Dedifferentiated amniotic fluid mesenchymal stem cell (primary cell): ENCODE measurements around the gene STARD9.
"Not testable (repeated sequence)": the region's sequence is repeated elsewhere in the genome, so short reads cannot be mapped to it uniquely, and the experiment has no call there.

Experiments used
- DNase-seq: peaks from one replicate; pipeline ENCODE4 v3.0.0-alpha.2; 2016; ENCODE audit errors: extremely low spot score

The STARD9 gene

DNA sequence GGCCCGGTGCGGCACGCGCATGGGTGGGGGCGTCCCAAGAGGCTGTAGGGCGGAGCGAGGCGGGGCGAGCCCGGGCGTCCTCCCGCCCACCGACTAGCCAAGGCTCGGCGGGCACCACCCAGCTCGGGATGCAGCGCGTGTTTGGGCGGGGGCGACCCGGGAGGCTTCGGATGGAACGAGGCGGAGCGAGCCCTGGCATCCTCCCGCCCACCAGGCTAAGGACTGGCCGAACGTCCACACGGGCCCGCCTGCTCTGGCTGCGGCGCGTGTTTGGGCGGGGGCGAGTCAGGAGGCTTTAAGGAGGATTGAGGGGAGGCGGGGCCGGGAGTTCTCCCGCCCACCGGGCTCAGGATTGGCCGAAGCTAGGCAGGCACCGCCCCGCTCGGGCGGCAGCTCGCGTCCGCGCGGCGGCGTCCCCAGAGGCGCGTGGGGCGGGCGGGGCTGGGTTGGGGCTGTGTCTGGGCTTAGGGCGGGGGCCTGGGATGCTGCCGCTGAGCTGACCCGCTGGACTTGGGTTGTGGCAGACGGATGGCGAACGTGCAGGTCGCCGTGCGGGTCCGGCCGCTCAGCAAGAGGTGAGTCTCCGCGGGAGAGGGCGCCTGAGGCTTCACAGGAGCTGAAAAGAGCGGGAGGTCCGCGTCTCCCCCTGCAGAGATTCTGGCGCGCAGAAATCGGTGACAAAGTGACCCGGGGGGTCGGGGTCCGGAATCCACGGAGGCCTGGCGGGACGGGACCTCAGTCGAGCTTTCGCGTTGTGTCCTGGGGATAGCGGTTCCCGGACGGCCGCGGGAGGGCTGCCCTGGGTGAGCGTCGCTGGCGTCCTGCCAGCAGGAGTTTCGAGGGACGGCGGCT, at the start of gene STARD9:
Gene STARD9 (plus strand): TSS at position 419 of the 852 bp plus-strand sequence. CDS start 110 bp downstream, at position 529.
- DNase-seq = peak; percentile 98

DNA sequence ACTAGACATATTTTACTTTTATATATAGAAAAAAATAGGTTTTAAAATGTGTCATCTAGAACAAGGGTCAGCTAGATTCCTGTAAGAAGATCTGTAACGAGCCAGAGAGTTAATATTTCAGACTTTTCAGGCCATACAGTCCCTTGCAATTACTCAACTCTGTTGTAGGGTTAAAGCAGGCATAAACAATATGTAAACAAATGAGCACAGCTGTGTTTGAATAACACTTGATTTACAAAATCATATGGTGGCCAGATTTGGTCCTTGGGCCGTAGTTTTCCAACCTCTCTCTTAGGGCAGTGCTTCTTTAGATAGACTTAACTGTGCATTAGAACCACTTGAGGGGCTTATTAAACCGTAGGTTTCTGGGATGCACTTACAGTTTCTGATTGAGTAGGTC, 46.4 kb upstream of the STARD9 start:
- DNase-seq = no peak

DNA sequence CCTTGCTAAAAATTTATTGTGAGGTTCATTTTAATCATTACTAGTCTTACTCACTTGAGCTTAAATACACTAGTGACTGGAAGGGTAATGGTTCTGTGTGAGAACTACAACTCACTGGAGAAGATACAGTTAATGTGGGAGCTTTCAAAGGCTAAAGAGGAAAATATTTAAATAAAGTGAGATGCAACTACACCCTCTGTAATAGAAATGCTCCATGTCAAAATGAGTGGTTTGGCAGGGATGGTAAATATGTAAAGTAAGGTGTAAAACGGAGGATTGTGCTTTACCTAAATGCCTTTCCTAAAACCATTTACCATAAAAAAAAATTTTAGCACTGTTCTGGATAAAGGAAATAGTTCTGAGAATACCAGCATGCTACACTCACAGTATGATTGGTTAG, 42.2 kb upstream of the STARD9 start:
- DNase-seq = no peak

DNA sequence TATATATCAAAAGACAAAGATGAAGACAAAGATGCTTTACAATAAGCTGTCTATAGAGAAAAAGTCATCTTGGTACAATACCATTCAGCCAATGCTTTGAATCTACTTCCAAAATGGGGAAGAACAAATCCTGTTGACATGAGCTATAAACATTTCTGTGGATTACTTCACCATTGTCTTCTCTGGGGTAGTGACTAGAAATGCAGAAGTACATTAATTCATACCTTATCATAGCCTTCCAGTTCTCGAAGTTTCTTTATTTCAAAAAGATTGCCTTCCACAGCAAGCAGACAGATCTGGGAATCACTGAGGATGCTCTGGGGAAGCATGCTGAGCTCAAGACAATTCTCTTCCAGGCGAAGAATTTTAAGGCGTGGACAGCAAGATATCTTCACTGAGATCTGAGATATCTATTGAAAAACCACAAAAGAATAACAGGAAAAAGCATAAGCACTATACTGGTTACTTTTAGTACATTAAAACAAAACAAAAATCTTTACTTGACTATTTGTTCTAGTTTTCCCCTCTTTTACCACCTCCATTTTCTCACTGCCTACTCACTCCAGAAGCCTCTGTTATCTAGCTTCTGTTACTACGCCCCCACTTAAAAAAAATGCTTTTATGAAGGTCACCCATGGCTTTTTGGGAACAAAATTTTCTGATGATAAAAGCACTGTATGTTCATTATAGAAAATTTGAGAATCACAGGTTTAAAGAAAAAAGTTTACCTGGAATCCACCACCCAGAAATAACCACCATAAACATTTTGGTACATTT, 30.4 kb upstream of the STARD9 start:
- no peak for DNase-seq

DNA sequence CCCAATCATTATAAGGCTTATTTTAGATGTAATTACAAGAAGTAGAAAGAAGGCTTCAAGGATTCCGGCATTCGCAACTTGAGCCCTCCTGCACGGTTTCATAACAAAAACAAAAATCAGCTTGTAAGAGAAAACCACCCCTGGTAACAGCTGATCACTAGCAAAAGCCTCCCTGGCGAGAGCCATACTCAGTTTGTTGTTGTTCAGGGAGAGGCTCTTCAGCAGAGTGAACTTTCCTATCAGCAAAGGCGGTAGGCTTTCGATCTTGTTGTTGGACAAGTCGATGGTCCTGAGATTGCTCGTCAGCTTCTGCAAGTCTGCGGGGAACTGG, 27.5 kb upstream of the STARD9 start:
- DNase-seq = peak; percentile 20

DNA sequence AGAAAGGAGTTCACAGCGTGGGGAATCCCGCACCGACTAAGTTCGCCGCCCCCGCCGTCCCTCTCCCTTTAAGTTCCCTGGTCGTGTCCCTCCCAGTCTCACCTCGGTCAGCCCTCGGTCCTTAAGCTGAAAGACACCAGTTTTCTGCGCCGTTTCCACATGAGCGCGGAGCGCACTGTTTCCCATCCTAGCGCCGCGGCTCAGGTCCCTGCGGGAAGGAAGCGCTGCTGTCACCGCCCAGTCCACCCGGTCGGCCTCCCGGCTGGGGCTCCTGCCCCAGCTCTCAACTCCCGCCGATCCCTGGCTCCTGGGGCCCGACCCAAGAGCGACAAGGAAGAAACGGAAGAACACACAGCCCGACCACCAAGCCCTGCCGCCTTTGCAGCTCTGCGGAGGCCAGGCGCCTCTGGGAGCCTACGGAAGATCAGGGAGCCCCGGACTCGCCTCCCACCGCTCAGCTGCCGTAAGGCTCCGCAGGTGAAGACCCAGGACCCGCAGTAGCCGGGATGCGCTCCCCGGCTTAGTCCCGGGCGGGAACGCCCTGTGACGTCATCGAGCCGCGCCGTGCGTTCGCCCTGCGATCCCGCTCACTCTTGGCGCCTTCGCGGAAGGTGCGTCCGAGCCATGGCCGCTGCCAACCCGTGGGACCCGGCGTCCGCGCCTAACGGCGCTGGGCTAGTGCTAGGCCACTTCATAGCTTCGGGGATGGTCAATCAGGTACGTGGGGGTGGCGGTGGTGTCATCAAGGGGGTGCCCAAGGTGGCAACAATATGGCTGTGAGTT, 27.0 kb upstream of the STARD9 start, which contains the start of the genes HAUS2 and LRRC57:
Gene HAUS2 (plus strand): TSS at position 590 of the 783 bp plus-strand sequence. CDS start 35 bp downstream, at position 625.
Gene LRRC57 (minus strand): TSS at position 545 of the 783 bp plus-strand sequence. CDS start 359 bp downstream, at position 186.
- DNase-seq = peak; percentile 74

DNA sequence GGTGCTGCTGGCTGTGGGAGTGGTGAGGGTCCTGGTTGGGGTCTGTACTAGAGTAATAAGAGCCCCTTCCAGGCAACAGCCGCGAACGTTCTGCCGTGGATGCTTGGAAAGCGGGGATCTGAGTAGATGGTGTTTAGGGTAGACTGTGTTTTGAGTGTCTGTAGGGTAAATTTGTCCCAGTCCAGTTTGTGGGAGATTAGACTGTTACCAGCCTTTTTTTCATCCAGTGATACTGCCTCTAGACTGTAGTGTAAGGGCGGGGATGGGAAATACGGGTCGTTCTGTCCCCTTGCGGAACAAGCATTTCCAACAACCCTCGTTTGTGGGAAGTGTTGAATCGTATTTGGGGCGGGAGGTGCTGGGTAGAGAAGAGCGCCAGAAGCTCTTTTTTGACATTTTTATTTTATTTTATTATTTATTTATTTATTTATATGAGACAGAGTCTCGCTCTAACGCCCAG, 26.3 kb upstream of the STARD9 start:
- DNase-seq = no peak

DNA sequence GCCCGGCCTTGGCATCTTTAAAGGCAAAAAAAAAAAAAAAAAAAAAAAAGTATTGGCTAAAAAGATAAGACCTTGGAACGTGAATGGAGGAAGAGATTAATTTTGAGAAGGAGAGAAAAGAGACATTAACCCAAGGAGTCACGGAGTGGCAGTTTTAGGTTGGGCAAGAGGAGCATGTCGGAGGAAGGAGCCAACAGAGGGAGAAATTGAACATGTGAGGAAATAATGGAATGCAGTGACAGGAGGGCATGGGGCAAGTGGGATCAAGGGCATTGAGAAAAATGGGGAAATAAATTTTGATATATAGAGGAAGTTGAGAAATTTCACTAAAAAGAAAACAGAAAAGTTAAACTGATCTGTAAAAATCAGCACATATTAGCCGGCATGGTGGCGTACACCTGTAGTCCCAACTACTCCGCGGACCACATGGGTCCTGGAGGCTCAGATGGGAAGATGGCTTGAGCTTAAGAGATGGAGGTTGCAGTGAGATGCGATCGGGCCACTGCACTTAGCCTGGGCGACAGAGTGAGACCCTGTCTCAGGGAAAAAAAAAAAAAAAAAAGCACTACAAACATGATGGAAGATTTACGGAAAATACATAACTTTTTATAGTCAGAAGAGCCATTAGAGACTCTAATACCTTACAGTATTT, 25.5 kb upstream of the STARD9 start:
- no peak for DNase-seq

DNA sequence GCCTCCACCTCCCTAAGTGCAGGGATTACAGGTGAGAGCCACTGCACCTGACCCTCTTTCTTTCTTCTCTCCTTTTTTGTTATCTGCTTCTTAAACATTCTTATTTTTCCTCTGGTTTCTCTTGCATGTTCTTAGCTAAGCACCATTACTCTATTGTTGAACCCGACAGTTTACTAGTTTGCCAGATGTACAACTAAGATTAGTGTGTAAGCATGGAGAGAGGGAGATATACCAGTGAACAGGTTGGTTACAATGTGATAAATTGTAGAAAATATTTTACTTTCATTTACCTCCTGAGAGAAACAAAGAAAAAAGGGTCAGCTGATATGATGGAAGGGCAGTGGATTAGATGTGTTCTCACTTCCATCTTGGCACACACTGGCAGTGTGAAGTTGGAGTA, 21.9 kb upstream of the STARD9 start:
- DNase-seq = no peak

DNA sequence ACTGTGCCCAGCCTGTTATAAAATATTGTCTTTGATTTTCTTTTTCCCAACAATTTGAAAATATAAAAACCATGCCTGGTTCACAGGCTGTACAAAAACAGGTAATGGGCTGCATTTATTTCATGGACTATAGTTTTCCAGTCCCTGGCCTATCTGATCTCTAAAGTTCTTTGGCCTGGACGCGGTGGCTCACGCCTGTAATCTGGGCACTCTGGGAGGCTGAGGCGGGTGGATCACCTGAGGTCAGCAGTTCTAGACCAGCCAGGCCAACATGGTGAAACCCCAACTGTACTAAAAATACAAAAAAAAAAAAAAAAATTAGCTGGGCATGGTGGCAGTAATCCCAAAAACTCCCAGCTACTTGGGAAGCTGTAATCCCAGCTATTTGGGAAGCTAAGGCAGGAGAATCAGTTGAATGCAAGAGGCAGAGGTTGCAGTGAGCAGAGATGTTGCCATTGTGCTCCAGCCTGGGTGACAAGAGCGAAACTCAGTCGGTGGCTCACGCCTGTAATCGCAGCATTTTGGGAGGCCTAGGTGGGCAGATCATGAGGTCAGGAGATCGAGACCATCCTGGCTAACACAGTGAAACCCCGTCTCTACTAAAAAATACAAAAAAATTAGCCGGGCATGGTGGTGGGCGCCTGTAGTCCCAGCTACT, 18.7 kb upstream of the STARD9 start:
- not testable (repeated sequence) for DNase-seq

DNA sequence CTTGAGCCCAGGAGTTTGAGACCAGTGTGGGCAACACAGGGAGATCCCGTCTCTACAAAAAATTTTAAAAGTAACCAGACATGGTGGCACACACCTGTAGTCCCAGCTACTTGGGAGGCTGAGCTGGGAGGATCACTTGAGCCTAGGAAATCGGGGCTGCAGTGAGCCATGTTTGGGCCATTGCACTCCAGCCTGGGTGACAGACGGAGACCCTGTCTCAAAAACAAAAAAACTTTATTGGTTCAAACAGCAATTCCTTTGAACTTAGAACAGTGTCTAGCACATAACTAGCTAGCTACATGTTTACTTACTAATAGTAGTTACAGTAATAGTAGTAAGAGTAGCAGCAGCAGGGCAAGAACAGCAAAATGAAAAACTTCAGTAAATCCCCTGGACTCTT, 16.7 kb upstream of the STARD9 start:
- DNase-seq = no peak

DNA sequence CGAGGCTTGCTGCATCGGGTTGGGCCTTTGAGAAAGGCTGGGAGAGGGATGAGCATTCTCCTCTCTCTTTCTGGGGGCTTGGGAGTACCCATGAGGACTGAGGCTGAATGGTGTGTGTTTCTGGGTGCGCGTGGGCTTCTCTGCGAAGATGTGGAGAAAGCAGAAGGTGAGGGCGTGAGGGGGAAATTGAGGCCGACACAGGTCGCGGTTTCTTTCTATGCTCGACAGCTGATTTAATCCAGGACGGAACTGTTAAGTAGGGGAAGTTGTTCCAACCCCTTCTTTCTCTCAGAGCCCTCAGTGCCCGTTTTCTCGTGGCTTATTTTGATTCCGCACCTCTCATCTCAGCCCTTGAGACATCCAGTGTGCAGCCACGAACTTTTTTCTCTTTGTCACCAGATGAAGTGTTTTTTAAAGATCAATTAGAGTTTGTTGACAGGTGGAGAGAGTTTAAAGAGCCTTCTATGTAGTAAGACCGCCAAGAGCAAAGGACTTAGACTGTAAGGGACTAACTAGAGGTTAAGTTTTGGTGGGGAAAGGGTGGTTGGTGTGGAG, 711 bp downstream of the STARD9 start:
- DNase-seq = no peak

DNA sequence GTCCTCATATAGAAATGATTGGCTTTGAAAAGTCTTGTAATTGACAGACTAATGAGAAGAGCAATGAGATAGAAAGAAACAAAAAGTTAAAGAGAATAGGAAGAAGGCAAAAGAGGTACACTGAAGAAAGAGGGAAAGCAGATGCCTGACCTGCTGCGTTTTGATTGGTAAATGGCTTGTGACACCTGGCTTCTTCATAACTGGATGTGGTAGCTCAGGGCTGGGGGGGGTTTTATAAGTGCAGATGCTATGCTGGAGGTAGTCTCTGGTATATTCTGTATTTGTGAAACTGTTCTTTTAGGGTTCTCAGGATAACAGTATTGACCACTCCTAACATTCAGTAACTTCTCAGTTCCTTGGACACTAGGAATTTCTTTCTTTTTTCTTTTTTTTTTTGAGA, 1.4 kb downstream of the STARD9 start:
- no peak for DNase-seq

DNA sequence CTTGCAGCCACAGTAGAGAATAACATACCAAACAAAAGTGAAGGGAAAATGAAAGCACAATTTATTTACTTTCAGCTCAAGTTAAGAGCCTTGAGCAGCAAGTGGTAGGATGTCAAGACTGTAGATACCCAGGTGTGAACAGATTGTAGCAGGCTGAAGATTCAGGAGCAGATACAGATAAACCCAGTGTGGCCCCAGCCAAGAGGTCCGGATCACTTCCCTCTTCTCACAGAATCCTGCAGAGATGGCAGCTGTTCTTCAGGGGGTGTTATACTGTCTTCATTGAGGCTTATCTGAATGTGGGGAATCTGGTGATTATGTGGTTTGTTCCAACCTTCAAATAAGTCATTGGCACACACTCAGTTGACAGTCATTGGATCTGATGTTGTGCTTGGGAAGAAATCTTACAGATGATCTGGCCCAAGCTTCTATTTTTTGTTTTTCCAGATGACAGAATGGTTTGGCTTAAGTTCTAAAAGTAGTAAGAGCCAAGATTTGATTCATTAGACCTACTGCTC, 2.2 kb downstream of the STARD9 start:
- DNase-seq = peak; percentile 76

DNA sequence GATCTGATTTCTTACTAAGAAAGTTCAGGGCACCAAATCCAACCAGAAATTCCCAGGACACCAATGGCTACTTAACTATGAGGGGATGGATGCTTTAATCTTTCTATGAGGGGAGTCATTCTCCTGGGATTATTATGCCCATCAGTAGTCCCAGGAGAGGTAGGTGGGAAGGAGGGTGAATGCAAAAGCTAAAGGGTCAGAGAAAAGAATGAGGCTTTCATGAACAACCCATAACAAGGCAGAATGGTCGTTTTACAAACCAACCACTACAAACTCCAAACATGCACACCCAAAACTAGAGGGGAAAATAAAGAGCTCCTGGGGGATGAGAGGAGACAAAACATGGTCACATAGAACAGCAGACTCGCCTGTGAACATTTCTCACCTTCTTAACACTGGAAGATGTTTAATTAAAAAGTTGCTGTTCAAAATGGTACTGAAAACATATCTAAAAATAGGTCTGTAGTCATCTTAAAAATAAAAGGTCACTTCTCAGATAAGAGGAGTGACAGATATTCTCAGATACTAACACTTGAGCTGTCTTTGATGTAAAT, 3.7 kb downstream of the STARD9 start:
- DNase-seq = no peak

DNA sequence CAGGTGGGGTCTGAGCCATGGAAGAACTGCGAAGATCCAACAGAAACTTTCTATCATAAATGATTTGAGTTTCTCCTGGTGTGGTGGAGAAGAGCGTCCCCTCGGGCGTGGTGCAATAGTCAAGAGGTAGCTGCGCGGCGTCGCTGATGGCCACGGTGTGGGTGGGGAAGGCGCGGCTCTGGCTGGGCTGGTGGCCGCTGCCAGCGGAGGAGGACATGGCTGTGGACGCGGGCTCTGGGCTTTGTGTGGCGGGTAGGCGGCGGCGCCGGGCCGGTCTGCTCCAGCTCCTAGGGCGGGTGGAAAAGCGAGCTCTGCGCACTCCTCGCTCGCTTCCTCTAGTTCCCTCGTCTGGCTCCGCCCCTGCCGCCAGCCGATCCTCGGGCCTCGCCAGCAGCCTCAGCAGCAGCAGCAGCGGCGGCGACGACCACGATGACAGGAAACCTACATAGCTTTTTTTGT, 5.9 kb downstream of the STARD9 start:
- DNase-seq = peak; percentile 64

DNA sequence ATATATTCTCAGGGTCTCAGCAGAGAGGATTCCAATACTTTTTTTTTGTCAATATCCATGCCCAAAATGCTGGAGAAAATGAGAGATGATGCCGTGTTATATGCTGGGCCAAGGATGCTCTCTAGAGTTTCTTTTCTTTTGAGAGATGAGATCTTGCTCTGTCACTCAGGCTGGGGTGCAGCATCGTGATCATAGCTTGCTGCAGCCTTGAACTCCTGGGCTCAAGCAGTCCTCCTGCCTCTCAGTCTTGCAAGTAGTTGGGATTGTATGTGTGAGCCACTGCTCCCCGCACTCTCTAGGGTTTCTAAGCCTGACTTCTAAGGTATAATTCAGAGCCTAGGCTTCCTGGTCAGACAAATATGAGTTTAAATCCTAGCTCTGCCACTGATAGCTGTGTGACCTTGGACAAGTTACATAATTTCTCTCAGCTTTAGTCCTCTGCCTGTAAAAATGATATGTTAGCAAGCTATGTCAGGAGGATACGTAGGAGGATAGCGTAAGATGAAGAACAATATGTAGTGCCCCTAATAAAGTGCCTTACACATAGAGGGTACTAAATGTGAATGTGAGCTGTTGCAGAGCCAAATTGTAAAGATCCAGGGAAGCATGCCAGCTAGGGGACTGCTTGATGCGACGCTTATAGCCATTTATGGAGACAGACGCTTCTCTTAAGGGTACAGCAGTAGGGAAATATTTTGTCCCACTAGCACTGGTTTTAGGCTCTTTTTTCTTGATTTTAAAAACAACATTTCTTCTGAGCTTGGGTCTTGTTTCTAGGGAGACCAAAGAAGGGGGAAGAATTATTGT, 7.4 kb downstream of the STARD9 start:
- no peak for DNase-seq

DNA sequence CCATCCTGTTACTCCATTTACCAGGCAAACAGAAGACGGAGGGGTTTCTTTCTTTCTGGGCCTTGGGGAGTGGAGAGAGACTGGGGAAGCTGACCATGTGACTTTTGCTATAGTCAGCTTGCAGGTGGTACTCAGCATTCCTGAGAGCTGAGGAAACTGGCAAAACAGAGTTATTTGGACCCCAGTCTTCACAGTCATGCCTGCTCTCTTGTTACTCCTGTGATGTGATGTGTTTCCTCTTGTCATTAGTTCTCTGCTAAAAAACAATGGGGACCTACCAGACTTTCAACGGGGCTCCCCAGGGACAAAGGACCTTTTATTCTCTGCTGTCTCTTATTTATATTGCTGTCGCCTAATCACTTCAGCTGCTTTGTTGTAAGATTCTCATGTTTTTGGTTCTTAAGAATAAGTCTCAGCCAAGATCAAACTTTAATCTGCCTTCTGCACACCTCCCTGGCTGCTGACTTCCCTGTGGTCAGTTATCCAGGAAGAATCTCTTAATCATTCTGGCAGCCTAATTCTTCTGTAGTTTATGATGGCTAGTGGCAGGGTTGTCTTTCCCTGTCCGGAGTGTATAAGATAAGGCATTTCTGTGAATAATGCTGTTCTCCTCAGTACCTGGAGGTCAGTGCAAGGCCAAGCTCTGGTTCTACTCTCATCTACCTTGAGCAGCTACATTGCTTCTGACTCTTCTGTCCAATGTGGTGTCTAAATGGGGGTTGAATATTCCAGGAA, 8.8 kb downstream of the STARD9 start:
- DNase-seq = no peak
